RWPE2 (cell line): Measurements from ENCODE around the gene OR10G7.

Experiments
- ATAC-seq: fragments of 200-7000 bp; cut with Tn5 transposase; 3 replicates; pipeline ENCODE4 v1.9.1; 2021; ENCODE audit warnings: low read depth
- DNase-seq: peaks from one replicate; pipeline ENCODE4 v3.0.0-alpha.2; 2020; ENCODE audit warnings: low spot score
- H3K27ac ChIP-seq: fragments of 450-650 bp; 2 replicates; pipeline ENCODE4 v1.5.1; 2017; ENCODE audit warnings: mild to moderate bottlenecking; ENCODE audit not compliant: poor library complexity, severe bottlenecking
- H3K27me3 ChIP-seq: fragments of 250-450 bp; sonication (Bioruptor Pico); 2 replicates; pipeline ENCODE4 v1.5.1; 2021; ENCODE audit warnings: mild to moderate bottlenecking, moderate library complexity; ENCODE audit not compliant: insufficient read depth, poor library complexity, severe bottlenecking
- H3K36me3 ChIP-seq: fragments of 250-450 bp; sonication (Bioruptor Pico); 2 replicates; pipeline ENCODE4 v1.5.1; 2020; ENCODE audit warnings: low read depth, mild to moderate bottlenecking, moderate library complexity
- H3K4me1 ChIP-seq: fragments of 250-450 bp; sonication (Bioruptor Pico); 2 replicates; pipeline ENCODE4 v1.5.1; 2021; ENCODE audit warnings: mild to moderate bottlenecking, moderate library complexity; ENCODE audit not compliant: insufficient read depth, poor library complexity, severe bottlenecking
- H3K4me3 ChIP-seq: fragments of 250-450 bp; sonication (Bioruptor Pico); 2 replicates; pipeline ENCODE4 v1.5.1; 2021; ENCODE audit warnings: mild to moderate bottlenecking, moderate library complexity; ENCODE audit not compliant: severe bottlenecking
- H3K9me3 ChIP-seq: fragments of 250-450 bp; sonication (Bioruptor Pico); 2 replicates; pipeline ENCODE4 v1.5.1; 2021; ENCODE audit warnings: mild to moderate bottlenecking, moderate library complexity; ENCODE audit not compliant: severe bottlenecking
- CTCF ChIP-seq: fragments of 450-650 bp; IDR thresholded peaks from one replicate; pipeline ENCODE4 v1.5.1; 2017; ENCODE audit warnings: mild to moderate bottlenecking, moderate library complexity; ENCODE audit not compliant: poor library complexity, severe bottlenecking

Gene OR10G7

GRCh38 chr11:124070915-124071622 lies 29.9 kb upstream of the OR10G7 start:
- H3K4me1 ChIP-seq = no peaks in the 10 kb centered on the region
- H3K27me3 ChIP-seq = no peaks in the 10 kb centered on the region
- peak; percentile 20; the same call in 1 of the 3 replicates for ATAC-seq
- no peak overlapping the region for H3K4me3 ChIP-seq
- no peak overlapping the region for H3K27ac ChIP-seq
- DNase-seq = no peak
- peak; percentile 89 for TF ChIP-seq CTCF
- no peaks in the 10 kb centered on the region for H3K36me3 ChIP-seq
- no peaks in the 10 kb centered on the region for H3K9me3 ChIP-seq

GRCh38 chr11:124069429-124070401 lies 28.6 kb upstream of the OR10G7 start:
- ATAC-seq (peak; percentile 93), DNase-seq (no peak)
- Histone ChIP-seq H3K9me3 (no peaks in the 10 kb centered on the region), H3K4me1 (no peaks in the 10 kb centered on the region), H3K27ac (no peak overlapping the region), H3K36me3 (no peaks in the 10 kb centered on the region), H3K27me3 (no peaks in the 10 kb centered on the region), H3K4me3 (peak overlapping the region; percentile 6)
- peak; percentile 75 for TF ChIP-seq CTCF

GRCh38 chr11:124068601-124069110 lies 27.5 kb upstream of the OR10G7 start:
- peak; percentile 51; the same call in 2 of the 3 replicates for ATAC-seq
- H3K27me3 ChIP-seq = no peaks in the 10 kb centered on the region
- no peaks in the 10 kb centered on the region for H3K4me1 ChIP-seq
- no peaks in the 10 kb centered on the region for H3K9me3 ChIP-seq
- no peaks in the 10 kb centered on the region for H3K36me3 ChIP-seq
- no peak overlapping the region for H3K4me3 ChIP-seq
- TF ChIP-seq CTCF = no peak
- DNase-seq = no peak
- H3K27ac ChIP-seq = no peak overlapping the region

GRCh38 chr11:124052966-124053365 lies 11.8 kb upstream of the OR10G7 start:
- DNase-seq (no peak), ATAC-seq (no peak)
- Histone ChIP-seq H3K36me3 (no peaks in the 10 kb centered on the region), H3K27ac (no peak overlapping the region), H3K9me3 (no peaks in the 10 kb centered on the region), H3K4me1 (no peaks in the 10 kb centered on the region), H3K4me3 (no peak overlapping the region), H3K27me3 (no peaks in the 10 kb centered on the region)
- no peak for TF ChIP-seq CTCF
